Measurements from ENCODE around the gene SPOPL. TPM values are rescaled to one million over a fixed set of nuclear protein-coding genes. Genes with fewer than 3 reads are reported as not detected.

The SPOPL gene
- total and polyA plus RNA-seq, 2 donors (not counting 1 experiment from before 2014, with no cell fraction given): 14.0 to 53.6 TPM

GRCh38 chr2:138468617-138469016, 33.0 kb upstream of the SPOPL start:
- intact Hi-C loops (cut with micrococcal nuclease): no loop called here
- Histone ChIP-seq H3K4me1 (ENCODE audit: control insufficient read depth in 2 of 2, insufficient read depth in 2 of 2, low read length in 2 of 2) (peaks cover 0 to 2% of the 10 kb centered on the region in 2 donors), H3K4me3 (ENCODE audit: control extremely low read depth in 1 of 5, extremely low read depth in 1 of 5, insufficient read depth in 1 of 5, low read depth in 2 of 5, low read length in 4 of 5) (no peak overlapping the region), H3K9me3 (ENCODE audit: control extremely low read depth in 1 of 3, control insufficient read depth in 2 of 3, insufficient read depth in 1 of 3, low read length in 2 of 3) (peaks cover 0 to 4% (median 0%) of the 10 kb centered on the region in 3 donors), H4K20me1 (ENCODE audit: control insufficient read depth, insufficient read depth, low read length, poor library complexity, severe bottlenecking) (no peaks in the 10 kb centered on the region), H2AFZ (ENCODE audit: insufficient read depth, low read depth, low read length, poor library complexity, severe bottlenecking) (no peak overlapping the region), H3K27me3 (replicated peaks in 1 of 4; ENCODE audit: control extremely low read depth in 1 of 4, control insufficient read depth in 3 of 4, insufficient read depth in 4 of 4, low read length in 3 of 4) (no peaks in the 10 kb centered on the region), H3K9ac (ENCODE audit: low read length) (no peak overlapping the region), H3K79me2 (ENCODE audit: control insufficient read depth, insufficient read depth, low read length) (no peaks in the 10 kb centered on the region), H3K27ac (ENCODE audit: low read length in 2 of 2) (no peak overlapping the region), H3K4me2 (replicated peaks; ENCODE audit: low read depth, low read length, poor library complexity, severe bottlenecking) (no peak overlapping the region), H3K36me3 (replicated peaks in 1 of 2; ENCODE audit: control extremely low read depth in 1 of 2, control insufficient read depth in 1 of 2, extremely low read depth in 1 of 2, insufficient read depth in 2 of 2, low read length in 1 of 2) (no peaks in the 10 kb centered on the region)
- ATAC-seq (ENCODE audit: low read depth) (no peak), DNase-seq (no peak)
- Mint-ChIP-seq H3K27me3 (no peaks in the 10 kb centered on the region), H3K4me1 (no peaks in the 10 kb centered on the region), H3K9me3 (ENCODE audit: insufficient read depth) (no peaks in the 10 kb centered on the region), H3K27ac (no peak overlapping the region), H3K4me3 (no peak overlapping the region)
- no peak for TF ChIP-seq CTCF (IDR thresholded peaks at IDR 0.05)
- TF ChIP-seq EZH2 (IDR thresholded peaks at IDR 0.05; ENCODE audit: borderline replicate concordance, insufficient read depth, low read depth, low read length, poor library complexity, severe bottlenecking): no peak
- CTCF ChIA-PET: no interaction called here
- POLR2A ChIA-PET: no interaction called here
- no CpG with 5 or more reads among the region's 1 CpG for WGBS (ENCODE audit: insufficient coverage)

- no peaks in the 10 kb centered on the region for H3K27me3 Mint-ChIP-seq
- intact Hi-C loops (cut with micrococcal nuclease): no loop called here
Observed at GRCh38 chr2:138469411-138469810, 32.2 kb upstream of the SPOPL start.

More at GRCh38 chr2:138469411-138469810, 32.2 kb upstream of the SPOPL start:
- Histone ChIP-seq H3K27ac (ENCODE audit: low read length in 2 of 2) (no peak overlapping the region), H3K36me3 (replicated peaks in 1 of 2; ENCODE audit: control extremely low read depth in 1 of 2, control insufficient read depth in 1 of 2, extremely low read depth in 1 of 2, insufficient read depth in 2 of 2, low read length in 1 of 2) (no peaks in the 10 kb centered on the region), H3K4me3 (ENCODE audit: control extremely low read depth in 1 of 5, extremely low read depth in 1 of 5, insufficient read depth in 1 of 5, low read depth in 2 of 5, low read length in 4 of 5) (no peak overlapping the region), H3K4me1 (ENCODE audit: control insufficient read depth in 2 of 2, insufficient read depth in 2 of 2, low read length in 2 of 2) (peaks cover 7 to 10% of the 10 kb centered on the region in 2 donors), H2AFZ (ENCODE audit: insufficient read depth, low read depth, low read length, poor library complexity, severe bottlenecking) (no peak overlapping the region), H3K79me2 (ENCODE audit: control insufficient read depth, insufficient read depth, low read length) (no peaks in the 10 kb centered on the region), H4K20me1 (ENCODE audit: control insufficient read depth, insufficient read depth, low read length, poor library complexity, severe bottlenecking) (no peaks in the 10 kb centered on the region), H3K4me2 (replicated peaks; ENCODE audit: low read depth, low read length, poor library complexity, severe bottlenecking) (no peak overlapping the region), H3K9me3 (ENCODE audit: control extremely low read depth in 1 of 3, control insufficient read depth in 2 of 3, insufficient read depth in 1 of 3, low read length in 2 of 3) (peaks cover 0 to 3% (median 0%) of the 10 kb centered on the region in 3 donors), H3K9ac (ENCODE audit: low read length) (no peak overlapping the region), H3K27me3 (replicated peaks in 1 of 4; ENCODE audit: control extremely low read depth in 1 of 4, control insufficient read depth in 3 of 4, insufficient read depth in 4 of 4, low read length in 3 of 4) (no peaks in the 10 kb centered on the region)
- ATAC-seq (ENCODE audit: low read depth) (no peak), DNase-seq (no peak)
- Mint-ChIP-seq H3K27ac (no peak overlapping the region), H3K4me1 (peaks cover 8% of the 10 kb centered on the region), H3K4me3 (no peak overlapping the region), H3K9me3 (ENCODE audit: insufficient read depth) (no peaks in the 10 kb centered on the region)
- CTCF ChIA-PET: no interaction called here
- WGBS (ENCODE audit: insufficient coverage): 40% methylated on average over 1 of the region's 1 CpG
- POLR2A ChIA-PET: no interaction called here
- no peak for TF ChIP-seq CTCF (IDR thresholded peaks at IDR 0.05)
- TF ChIP-seq EZH2 (IDR thresholded peaks at IDR 0.05; ENCODE audit: borderline replicate concordance, insufficient read depth, low read depth, low read length, poor library complexity, severe bottlenecking): no peak

Data from B cell (primary cell).